Left ventricle myocardium superior (tissue), 1 donor: ENCODE measurements around the gene GATAD1. TPM values are rescaled to one million over a fixed set of nuclear protein-coding genes. Genes with fewer than 3 reads are reported as not detected.
"Not testable (repeated sequence)": the region's sequence is repeated elsewhere in the genome, so short reads cannot be mapped to it uniquely, and the experiment has no call there.

Source experiments
- ATAC-seq: fragments of 200-7000 bp; cut with Tn5 transposase; one replicate; pipeline ENCODE4 v1.9.1; 2020; ENCODE audit warnings: mild to moderate bottlenecking, moderate library complexity
- DNase-seq: peaks from one replicate; pipeline ENCODE4 v3.0.0-alpha.2; 2020
- intact Hi-C: fragments of 100-400 bp; cut with micrococcal nuclease; formaldehyde crosslinking; loops from one replicate; pipeline ENCODE4 v1.11.0; 2022
- long read RNA-seq: library from polyadenylated mRNA; unstranded; transcript quantifications from one replicate; pipeline ENCODE4 v2.0.0, GENCODE V29; 2021
- total RNA-seq: library from RNA; stranded (reverse); fragmentation: NEBNext Ultra II Directional; extraction: Animal tissue kit (Norgen Biotek cat#: 25700); gene quantifications from one replicate; pipeline ENCODE4 v1.2.1, GENCODE V29; 2021
- donor health status: DM: no; HTN: yes; CAD: no; lungs with severe emphysema.

The GATAD1 gene
- total RNA-seq, result 13.1 TPM
- long read RNA-seq, transcript GATAD1-201 (5 exons, 3,962 nt), result major isoform, 10 of 19 reads
- long read RNA-seq, partial matches to known transcripts, result 0 of 19 reads
- long read RNA-seq, other reads (novel, unspliced or antisense), result 7 of 19 reads

GRCh38 chr7:92447345-92448204 is at the start of gene GATAD1:
Gene GATAD1, plus strand, starts transcription at chr7:92447482. Its CDS starts 248 bp downstream, at chr7:92447730.
- intact Hi-C loops, result no loop called here
- peak; percentile 99 for ATAC-seq
- DNase-seq, result peak; percentile 93

GRCh38 chr7:92397542-92397941 is 49.7 kb upstream of the GATAD1 start:
- ATAC-seq, result no peak
- intact Hi-C loops, result no loop called here

GRCh38 chr7:92400013-92400412 is 47.3 kb upstream of the GATAD1 start:
- ATAC-seq, result no peak
- no peak for DNase-seq
- intact Hi-C loops, result no loop called here

More at GRCh38 chr7:92397542-92397941, 49.7 kb upstream of the GATAD1 start:
- DNase-seq, result no peak

- ATAC-seq, result no peak
- no peak for DNase-seq
- intact Hi-C loops, result no loop called here
Observed at GRCh38 chr7:92402920-92403759, 44.1 kb upstream of the GATAD1 start.

- ATAC-seq, result no peak
- DNase-seq, result no peak
- intact Hi-C loops, result no loop called here
Observed at GRCh38 chr7:92403760-92404074, 43.6 kb upstream of the GATAD1 start.

DNA sequence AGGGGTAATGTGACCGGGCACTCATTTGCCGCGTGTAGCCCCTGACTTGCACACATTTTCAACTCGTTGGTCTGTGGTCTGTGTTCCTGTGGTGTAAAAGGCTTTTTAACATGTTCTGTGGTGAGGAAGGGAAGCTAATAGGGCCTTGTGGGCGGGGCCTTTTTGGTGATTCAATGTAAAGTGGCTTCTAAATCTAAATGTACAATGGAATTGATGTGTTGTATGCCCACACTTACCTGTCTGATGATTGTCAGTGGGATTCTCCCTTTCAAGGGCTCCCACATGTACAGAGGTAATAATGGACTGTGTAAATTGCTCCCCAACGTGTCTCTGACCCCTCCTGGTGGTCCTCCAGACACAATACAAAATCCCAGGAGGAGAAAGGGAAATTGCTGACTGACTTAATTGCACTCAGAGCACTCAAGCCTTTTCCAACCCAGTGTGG is 43.1 kb upstream of the GATAD1 start:
- ATAC-seq (no peak), DNase-seq (no peak)
- intact Hi-C loops, result no loop called here

- no peak for ATAC-seq
- no peak for DNase-seq
- intact Hi-C loops, result no loop called here
Observed at GRCh38 chr7:92409357-92409756, 37.9 kb upstream of the GATAD1 start.

DNA sequence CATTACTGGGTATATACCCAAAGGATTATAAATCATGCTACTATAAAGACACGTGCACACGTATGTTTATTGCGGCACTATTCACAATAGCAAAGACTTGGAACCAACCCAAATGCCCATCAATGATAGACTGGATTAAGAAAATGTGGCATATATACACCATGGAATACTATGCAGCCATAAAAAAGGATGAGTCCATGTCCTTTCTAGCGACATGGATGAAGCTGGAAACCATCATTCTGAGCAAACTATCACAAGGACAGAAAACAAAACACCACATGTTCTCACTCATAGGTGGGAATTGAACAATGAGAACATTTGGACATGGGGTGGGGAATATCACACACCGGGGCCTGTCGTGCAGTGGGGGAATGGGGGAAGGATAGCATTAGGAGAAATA is 37.1 kb upstream of the GATAD1 start:
- ATAC-seq, DNase-seq, intact Hi-C loops: not testable (repeated sequence)

DNA sequence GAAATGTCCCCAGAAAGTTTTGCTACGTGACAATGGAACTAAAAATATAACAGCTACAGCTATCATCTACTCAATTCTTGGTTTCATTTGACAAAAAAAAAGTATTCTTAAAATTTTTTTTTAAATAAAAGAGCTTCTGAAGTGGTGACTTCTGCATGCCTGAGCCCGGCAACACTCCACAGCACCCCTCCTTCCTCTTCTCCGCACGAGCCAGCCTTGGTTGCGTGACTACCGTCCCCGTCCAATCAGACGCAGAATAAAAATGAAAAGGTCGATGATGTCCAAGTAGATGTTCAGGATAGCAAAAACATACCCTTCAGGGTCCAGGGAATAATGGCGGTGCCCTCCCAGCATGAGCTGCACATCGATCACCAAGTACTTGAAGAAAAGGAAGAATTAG is 34.5 kb upstream of the GATAD1 start:
- intact Hi-C loops, result no loop called here
- ATAC-seq (no peak), DNase-seq (no peak)

DNA sequence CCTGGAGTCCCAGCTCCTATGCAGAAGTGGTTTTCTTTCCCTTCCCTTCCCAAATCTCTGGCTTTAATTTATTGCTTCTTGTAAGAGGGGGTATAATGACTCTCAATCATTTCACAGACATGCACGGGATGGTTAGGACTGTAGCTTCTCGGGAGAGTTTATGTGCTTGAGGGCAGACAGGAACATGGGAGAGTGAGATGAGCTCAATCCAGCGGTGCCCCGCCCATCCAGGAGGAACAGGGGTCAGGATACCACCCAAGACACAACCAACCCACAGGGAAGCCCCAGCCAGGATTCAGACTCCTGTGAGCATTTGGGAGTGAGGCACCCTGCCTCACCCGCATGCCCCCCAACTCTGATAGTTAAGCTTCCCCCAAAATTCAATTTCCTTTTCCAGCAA is 33.7 kb upstream of the GATAD1 start:
- DNase-seq (no peak), ATAC-seq (no peak)
- intact Hi-C loops, result no loop called here

DNA sequence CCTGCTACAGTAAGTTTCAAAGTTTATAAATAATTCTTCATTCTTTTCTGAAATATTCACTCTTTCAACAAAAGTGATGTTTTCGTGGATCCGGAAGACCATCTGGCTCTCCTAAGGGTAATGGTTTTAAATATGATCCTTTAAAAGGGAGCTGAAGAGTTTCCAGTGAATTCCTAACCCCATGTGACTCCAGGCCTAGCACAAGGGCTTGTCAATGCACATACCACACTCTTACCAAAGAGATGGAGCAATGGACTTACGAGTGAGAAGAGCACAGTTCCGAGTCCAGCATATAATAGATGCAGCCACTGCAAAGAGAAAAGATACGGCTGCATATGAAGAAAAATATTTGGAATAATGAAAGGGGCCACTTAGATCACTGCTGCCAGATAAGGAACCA is 32.1 kb upstream of the GATAD1 start:
- no peak for ATAC-seq
- intact Hi-C loops, result no loop called here
- no peak for DNase-seq

GRCh38 chr7:92417913-92418312 is 29.4 kb upstream of the GATAD1 start:
- DNase-seq (no peak), ATAC-seq (no peak)
- intact Hi-C loops, result no loop called here

GRCh38 chr7:92421676-92422435 is 25.4 kb upstream of the GATAD1 start:
- no peak for DNase-seq
- no peak for ATAC-seq
- intact Hi-C loops, result no loop called here

GRCh38 chr7:92422926-92423325 is 24.4 kb upstream of the GATAD1 start:
- intact Hi-C loops, result no loop called here
- DNase-seq (no peak), ATAC-seq (no peak)

DNA sequence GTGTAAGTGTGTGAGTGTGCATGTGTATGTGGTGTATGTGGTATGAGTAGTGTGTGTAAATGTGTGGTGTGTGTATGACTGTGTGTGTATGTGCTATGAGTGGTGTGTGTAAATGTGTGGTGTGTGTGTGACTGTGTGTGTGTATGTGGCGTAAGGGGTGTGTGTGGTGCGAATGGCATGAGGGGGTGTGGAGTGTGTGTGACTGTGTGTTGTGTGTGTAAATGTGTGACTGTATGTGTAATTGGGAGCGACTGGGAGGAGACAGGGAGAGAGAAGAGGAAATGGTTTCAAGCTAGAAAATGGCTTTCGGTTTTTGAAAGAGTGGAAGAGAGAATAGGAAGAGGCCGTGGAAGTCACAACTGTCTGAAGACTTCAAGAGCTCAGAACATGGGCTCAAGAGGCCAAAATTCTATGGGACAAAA is 23.6 kb upstream of the GATAD1 start:
- intact Hi-C loops, result no loop called here
- no peak for DNase-seq
- no peak for ATAC-seq

GRCh38 chr7:92425311-92425947 is 21.9 kb upstream of the GATAD1 start:
- no peak for ATAC-seq
- intact Hi-C loops, result no loop called here
- DNase-seq, result no peak

GRCh38 chr7:92427193-92427592 is 20.1 kb upstream of the GATAD1 start:
- intact Hi-C loops, result no loop called here
- no peak for DNase-seq
- ATAC-seq, result no peak

GRCh38 chr7:92432299-92432946 is 14.9 kb upstream of the GATAD1 start:
- ATAC-seq, result no peak
- DNase-seq, result no peak
- intact Hi-C loops, result no loop called here

DNA sequence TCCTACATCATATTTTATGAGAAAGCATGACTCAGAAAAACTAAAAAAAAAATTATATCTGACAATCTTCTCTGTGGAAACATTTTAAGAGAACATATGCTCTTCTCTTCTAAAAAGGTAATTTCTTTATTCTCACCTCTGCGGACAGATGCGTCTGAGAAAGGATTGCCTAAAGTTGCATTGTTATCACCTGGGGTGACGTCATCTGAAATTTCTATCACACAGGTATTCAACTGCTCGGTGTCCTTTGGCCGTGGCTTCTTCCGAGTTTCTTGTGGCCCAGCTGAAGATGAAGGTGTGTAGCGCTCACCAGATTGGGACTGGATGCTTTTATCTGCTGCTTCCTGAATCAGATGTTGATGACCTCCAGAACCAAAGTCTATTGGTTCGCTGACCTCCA is 14.3 kb upstream of the GATAD1 start:
- ATAC-seq (no peak), DNase-seq (no peak)
- intact Hi-C loops, result no loop called here
